ENCODE measurements around the gene NT5DC1.

Gene NT5DC1

DNA sequence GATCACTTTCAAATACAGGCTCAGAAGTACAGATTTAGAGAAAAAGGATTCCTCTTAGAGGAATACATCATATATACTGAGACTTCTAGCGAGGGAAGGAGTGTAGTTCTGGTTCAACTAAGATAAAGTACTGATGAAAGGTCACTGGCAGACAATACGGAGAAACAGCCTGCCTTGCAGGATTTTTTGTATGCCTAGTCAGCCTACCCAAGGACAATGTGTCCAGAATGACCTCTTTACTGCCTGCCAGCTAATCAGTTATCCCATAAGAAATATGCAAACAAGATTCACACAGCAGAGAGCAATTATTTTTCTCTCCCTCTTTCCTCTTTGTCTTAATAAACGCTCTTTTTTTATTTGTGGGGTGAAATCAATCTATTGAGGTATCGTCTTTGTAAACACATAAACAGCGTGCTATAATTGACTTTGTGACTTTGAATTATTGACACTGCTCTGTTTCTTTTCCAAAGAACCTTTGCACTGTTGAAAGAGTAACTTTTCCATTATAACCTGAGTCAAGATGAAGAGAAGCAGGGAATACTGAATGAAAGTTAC is 154.7 kb downstream of the NT5DC1 start:
- Histone ChIP-seq H3K27ac (ENCODE audit: low read length) (peak overlapping the region; percentile 89), H3K27me3 (ENCODE audit: insufficient read depth, low read length, poor library complexity) (no peaks in the 10 kb centered on the region), H3K9me3 (ENCODE audit: insufficient read depth, low read length, severe bottlenecking) (no peaks in the 10 kb centered on the region), H3K4me3 (ENCODE audit: low read depth in 1 of 2, low read length in 2 of 2) (peak overlapping the region in 1 of 2 experiments; percentile 84; a peak in 2 of 4 replicates), H3K4me1 (ENCODE audit: insufficient read depth, low read length) (peaks cover 51% of the 10 kb centered on the region), H3K4me2 (ENCODE audit: insufficient read depth, low read length) (peak overlapping the region; percentile 91), H4K20me1 (ENCODE audit: insufficient read depth, low read length) (peaks cover 12% of the 10 kb centered on the region), H3K79me2 (ENCODE audit: insufficient read depth, low read length) (peaks cover 54% of the 10 kb centered on the region), H3K36me3 (ENCODE audit: insufficient read depth, low read length) (peaks cover 21% of the 10 kb centered on the region), H2AFZ (ENCODE audit: low read depth, low read length) (no peak overlapping the region), H3K9ac (ENCODE audit: low read depth, low read length) (peak overlapping the region; percentile 72)
- no peak for DNase-seq
- no peak for ATAC-seq (ENCODE audit: insufficient read depth, low read depth)
- TF ChIP-seq, protein P1, sequence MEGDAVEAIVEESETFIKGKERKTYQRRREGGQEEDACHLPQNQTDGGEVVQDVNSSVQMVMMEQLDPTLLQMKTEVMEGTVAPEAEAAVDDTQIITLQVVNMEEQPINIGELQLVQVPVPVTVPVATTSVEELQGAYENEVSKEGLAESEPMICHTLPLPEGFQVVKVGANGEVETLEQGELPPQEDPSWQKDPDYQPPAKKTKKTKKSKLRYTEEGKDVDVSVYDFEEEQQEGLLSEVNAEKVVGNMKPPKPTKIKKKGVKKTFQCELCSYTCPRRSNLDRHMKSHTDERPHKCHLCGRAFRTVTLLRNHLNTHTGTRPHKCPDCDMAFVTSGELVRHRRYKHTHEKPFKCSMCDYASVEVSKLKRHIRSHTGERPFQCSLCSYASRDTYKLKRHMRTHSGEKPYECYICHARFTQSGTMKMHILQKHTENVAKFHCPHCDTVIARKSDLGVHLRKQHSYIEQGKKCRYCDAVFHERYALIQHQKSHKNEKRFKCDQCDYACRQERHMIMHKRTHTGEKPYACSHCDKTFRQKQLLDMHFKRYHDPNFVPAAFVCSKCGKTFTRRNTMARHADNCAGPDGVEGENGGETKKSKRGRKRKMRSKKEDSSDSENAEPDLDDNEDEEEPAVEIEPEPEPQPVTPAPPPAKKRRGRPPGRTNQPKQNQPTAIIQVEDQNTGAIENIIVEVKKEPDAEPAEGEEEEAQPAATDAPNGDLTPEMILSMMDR (IDR thresholded peaks at IDR 0.05; ENCODE audit: borderline replicate concordance, extremely low read depth, low read length, poor library complexity, severe bottlenecking): no peak
- no peak for TF ChIP-seq EZH2 (IDR thresholded peaks at IDR 0.05; ENCODE audit: borderline replicate concordance, low read depth, low read length, severe bottlenecking)

DNA sequence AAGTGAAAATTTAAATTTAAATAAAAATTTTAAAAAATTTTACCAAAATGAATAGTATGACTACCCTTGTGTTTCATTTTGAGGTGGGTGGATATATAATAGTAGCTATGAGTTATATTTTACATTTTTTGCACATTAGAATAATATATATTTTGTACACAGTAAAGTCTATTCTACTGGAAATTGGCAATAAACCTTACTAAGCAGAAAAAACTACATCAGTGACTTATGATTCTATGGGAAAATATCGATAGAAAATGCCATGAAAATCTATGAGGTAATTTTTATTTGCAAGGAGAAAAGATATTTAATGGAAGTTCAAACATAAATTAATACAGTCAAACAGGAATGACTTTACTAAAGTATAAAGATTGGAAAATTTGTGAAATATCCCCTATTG is 156.0 kb downstream of the NT5DC1 start:
- no peak overlapping the region for H2AFZ ChIP-seq (ENCODE audit: low read depth, low read length)
- H3K27me3 ChIP-seq (ENCODE audit: insufficient read depth, low read length, poor library complexity): no peaks in the 10 kb centered on the region
- peaks cover 14% of the 10 kb centered on the region for H3K36me3 ChIP-seq (ENCODE audit: insufficient read depth, low read length)
- peaks cover 40% of the 10 kb centered on the region for H3K79me2 ChIP-seq (ENCODE audit: insufficient read depth, low read length)
- DNase-seq (no peak), ATAC-seq (ENCODE audit: insufficient read depth, low read depth) (no peak)
- H3K27ac ChIP-seq (ENCODE audit: low read length): no peak overlapping the region
- TF ChIP-seq, protein P1 (IDR thresholded peaks at IDR 0.05; ENCODE audit: borderline replicate concordance, extremely low read depth, low read length, poor library complexity, severe bottlenecking): no peak
- TF ChIP-seq EZH2 (IDR thresholded peaks at IDR 0.05; ENCODE audit: borderline replicate concordance, low read depth, low read length, severe bottlenecking): no peak
- H3K4me1 ChIP-seq (ENCODE audit: insufficient read depth, low read length): peaks cover 37% of the 10 kb centered on the region
- H3K4me3 ChIP-seq (ENCODE audit: low read depth in 1 of 2, low read length in 2 of 2): no peak overlapping the region
- H3K9ac ChIP-seq (ENCODE audit: low read depth, low read length): no peak overlapping the region
- no peaks in the 10 kb centered on the region for H3K9me3 ChIP-seq (ENCODE audit: insufficient read depth, low read length, severe bottlenecking)
- peaks cover 4% of the 10 kb centered on the region; the same call in 1 of the 2 replicates for H4K20me1 ChIP-seq (ENCODE audit: insufficient read depth, low read length)
- no peak overlapping the region for H3K4me2 ChIP-seq (ENCODE audit: insufficient read depth, low read length)

DNA sequence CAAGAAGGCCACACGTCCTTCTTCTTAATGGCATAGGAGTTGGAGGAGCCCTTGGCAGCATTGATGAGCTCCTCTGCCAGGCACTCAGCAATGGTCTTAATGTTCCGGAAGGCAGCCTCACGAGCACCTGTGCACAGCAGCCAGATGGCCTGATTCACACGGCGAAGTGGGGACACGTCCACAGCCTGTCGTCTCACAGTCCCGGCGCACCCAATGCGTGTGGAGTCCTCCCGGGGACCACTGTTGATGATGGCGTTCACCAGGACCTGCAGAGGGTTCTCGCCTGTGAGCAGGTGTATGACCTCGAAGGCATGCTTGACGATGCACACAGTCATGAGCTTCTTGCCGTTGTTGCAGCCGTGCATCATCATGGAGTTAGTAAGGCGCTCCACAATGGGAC is 157.9 kb downstream of the NT5DC1 start:
- Histone ChIP-seq H3K27ac (ENCODE audit: low read length) (no peak overlapping the region), H3K79me2 (ENCODE audit: insufficient read depth, low read length) (peaks cover 22% of the 10 kb centered on the region), H3K4me1 (ENCODE audit: insufficient read depth, low read length) (peaks cover 19% of the 10 kb centered on the region), H2AFZ (ENCODE audit: low read depth, low read length) (no peak overlapping the region), H3K9ac (ENCODE audit: low read depth, low read length) (no peak overlapping the region), H4K20me1 (ENCODE audit: insufficient read depth, low read length) (no peaks in the 10 kb centered on the region), H3K4me3 (ENCODE audit: low read depth in 1 of 2, low read length in 2 of 2) (no peak overlapping the region), H3K4me2 (ENCODE audit: insufficient read depth, low read length) (no peak overlapping the region), H3K9me3 (ENCODE audit: insufficient read depth, low read length, severe bottlenecking) (no peaks in the 10 kb centered on the region), H3K27me3 (ENCODE audit: insufficient read depth, low read length, poor library complexity) (no peaks in the 10 kb centered on the region), H3K36me3 (ENCODE audit: insufficient read depth, low read length) (peaks cover 6% of the 10 kb centered on the region; the same call in 1 of the 2 replicates)
- no peak for ATAC-seq (ENCODE audit: insufficient read depth, low read depth)
- no peak for DNase-seq
- TF ChIP-seq, protein P1 (IDR thresholded peaks at IDR 0.05; ENCODE audit: borderline replicate concordance, extremely low read depth, low read length, poor library complexity, severe bottlenecking): no peak
- TF ChIP-seq EZH2 (IDR thresholded peaks at IDR 0.05; ENCODE audit: borderline replicate concordance, low read depth, low read length, severe bottlenecking): no peak
